Tibial nerve (tissue), 4 donors: ENCODE results near the gene MLXIP.

Experiments
- CTCF ChIP-seq, 5 experiments: fragments of 200-600 bp in 3 of 5; fragments of 450-650 bp in 2 of 5; sonication (generic) in 3 of 5; IDR thresholded peaks; one replicate each; pipeline ENCODE4 v1.5.1; 2016 to 2019; ENCODE audit warnings: antibody characterized with exemption in 5 of 5, mild to moderate bottlenecking in 3 of 5, moderate library complexity in 2 of 5
- EP300 ChIP-seq, 2 donors: sonication (generic); formaldehyde crosslinking; IDR thresholded peaks; one replicate each; pipeline ENCODE4 v1.6.1; 2017; ENCODE audit warnings: antibody characterized with exemption in 2 of 2, mild to moderate bottlenecking in 1 of 2
- POLR2A ChIP-seq, 2 donors: fragments of 450-650 bp; IDR thresholded peaks; one replicate each; pipeline ENCODE4 v1.6.1; 2017; ENCODE audit warnings: antibody characterized with exemption in 2 of 2, mild to moderate bottlenecking in 2 of 2, moderate library complexity in 2 of 2

DNA sequence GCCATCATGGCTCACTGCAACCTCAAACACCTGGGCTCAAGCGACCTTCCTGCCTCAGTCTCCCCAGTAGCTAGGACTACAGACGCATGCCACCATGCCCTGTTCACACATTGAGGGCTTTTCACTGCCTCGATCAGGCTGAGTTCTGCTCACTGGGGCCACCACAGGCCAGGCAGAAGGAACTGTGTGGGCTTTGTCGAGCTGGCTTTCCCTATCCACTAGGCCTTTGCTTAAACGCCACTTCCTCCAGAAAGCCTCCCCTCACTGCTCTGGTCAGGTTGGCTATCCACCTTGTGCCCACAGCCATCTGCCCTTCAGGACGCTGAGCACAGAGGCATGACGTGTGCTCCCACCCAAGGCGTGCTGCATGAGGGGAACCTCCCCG is 45.2 kb downstream of the MLXIP start:
- TF ChIP-seq CTCF (IDR thresholded peaks at IDR 0.05): no peak
- no peak for TF ChIP-seq POLR2A (IDR thresholded peaks at IDR 0.05)
- TF ChIP-seq EP300 (IDR thresholded peaks at IDR 0.05): no peak
